H1 (cell line): Measurements from ENCODE around the gene A2ML1. TPM values are rescaled to one million over a fixed set of nuclear protein-coding genes. Genes with fewer than 3 reads are reported as not detected.
A peak's percentile ranks its signal among the peaks of the same experiment; 100 is the strongest.

Experiments
- BRCA1 ChIP-seq: IDR thresholded peaks from 2 replicates; pipeline ENCODE4 v1.6.1; 2012; ENCODE audit warnings: low read depth, low read length, improper control_type of control experiment
- CREB1 ChIP-seq: IDR thresholded peaks from 2 replicates; pipeline ENCODE4 v1.6.1; 2012; ENCODE audit warnings: inconsistent platforms
- EGR1 ChIP-seq: IDR thresholded peaks from 2 replicates; pipeline ENCODE4 v1.6.1; 2011; ENCODE audit warnings: low read depth, low read length, borderline replicate concordance
- EZH2 ChIP-seq: fragments of 200-600 bp; sonication (generic); IDR thresholded peaks from 2 replicates; pipeline ENCODE4 v1.7.1; 2012; ENCODE audit warnings: low read depth, mild to moderate bottlenecking, moderate library complexity, low read length, inconsistent platforms; ENCODE audit not compliant: severe bottlenecking
- JUN ChIP-seq: IDR thresholded peaks from 2 replicates; pipeline ENCODE4 v1.6.1; 2011; ENCODE audit warnings: low read depth, mild to moderate bottlenecking, improper control_type of control experiment, low read length
- SIN3A ChIP-seq, 2 experiments: IDR thresholded peaks in 1 of 2; conservative IDR thresholded peaks in 1 of 2; 2 replicates each; pipeline ENCODE4 v1.6.1; 2011 to 2012; ENCODE audit warnings: low read length in 2 of 2, improper control_type of control experiment in 1 of 2, low read depth in 1 of 2, mild to moderate bottlenecking in 1 of 2
- TBP ChIP-seq: IDR thresholded peaks from 2 replicates; pipeline ENCODE4 v1.6.1; 2011; ENCODE audit warnings: low read depth, low read length, improper control_type of control experiment
- polyA plus RNA-seq, 7 experiments: library from polyadenylated mRNA; depleted of rRNA in 3 of 7; stranded (reverse) in 5 of 7; unstranded in 2 of 7; fragments of >200 nt in 5 of 7; fragments of 200-250 nt in 2 of 7; gene quantifications; 1 replicate in 5 of 7; 2 replicates in 1 of 7; 4 replicates in 1 of 7; pipeline versions ENCODE4 v1.2.1 to v1.2.3, GENCODE V29; 2011 to 2013; ENCODE audit warnings: missing spikeins in 2 of 7, mixed read lengths in 2 of 7
- total RNA-seq: library from RNA; stranded (reverse); fragmentation: NEBNext Ultra II Directional; extraction: Animal tissue kit (Norgen Biotek cat#: 25700); gene quantifications from 2 replicates; pipeline ENCODE4 v1.2.1, GENCODE V29; 2021
- TF ChIP-seq, protein P1 (sequence below): fragments of 300-600 bp; sonication (generic); IDR thresholded peaks from 2 replicates; pipeline ENCODE4 v1.7.1; 2012; ENCODE audit warnings: low read length, moderate library complexity, mild to moderate bottlenecking, inconsistent platforms; ENCODE audit not compliant: insufficient replicate concordance
- TF ChIP-seq, protein P2 (sequence below): IDR thresholded peaks from 2 replicates; pipeline ENCODE4 v1.6.1; 2012; ENCODE audit warnings: inconsistent platforms

The A2ML1 gene
- total and polyA plus RNA-seq, 2 of the 8 experiments (the other 6 are each of a cell fraction or from before 2014, with no cell fraction given), result 10.2 to 10.3 TPM

DNA sequence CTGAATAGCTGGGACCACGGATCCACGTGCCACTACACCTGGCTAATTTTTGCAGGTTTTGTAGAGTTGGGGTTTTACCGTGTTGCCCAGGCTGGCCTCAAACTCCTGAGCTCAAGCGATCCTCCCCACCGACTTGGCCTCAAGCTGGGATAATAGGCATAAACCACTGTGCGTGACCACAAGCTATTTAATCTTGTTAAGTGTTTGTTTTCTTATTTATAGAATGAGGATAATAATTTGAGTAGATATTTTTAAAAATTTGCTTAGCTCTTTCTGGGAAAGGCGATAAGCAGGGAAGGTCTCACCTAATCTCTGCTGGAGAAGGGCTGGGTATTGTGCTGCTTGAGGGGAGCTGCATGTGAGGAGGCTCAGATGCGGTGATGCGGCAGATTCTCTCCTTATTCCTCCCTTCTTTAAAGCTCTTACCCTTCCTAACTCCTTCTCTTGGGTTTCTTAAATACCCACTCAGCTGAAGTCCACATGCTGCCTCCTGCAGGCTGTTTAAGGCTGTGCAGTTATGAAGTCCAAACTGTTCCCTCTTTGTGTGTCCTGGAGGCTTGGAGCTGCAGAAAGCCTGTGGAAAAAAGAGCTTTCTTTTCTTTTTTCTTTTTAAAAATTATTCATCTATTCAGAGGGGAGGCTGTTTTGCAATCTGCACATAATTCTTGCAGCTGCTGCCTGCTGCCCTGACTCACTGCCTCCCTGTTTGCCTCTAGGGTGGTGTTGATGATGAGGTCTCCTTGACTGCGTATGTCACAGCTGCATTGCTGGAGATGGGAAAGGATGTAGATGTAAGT is 37.9 kb downstream of the A2ML1 start (continued):
- TF ChIP-seq, protein P1, sequence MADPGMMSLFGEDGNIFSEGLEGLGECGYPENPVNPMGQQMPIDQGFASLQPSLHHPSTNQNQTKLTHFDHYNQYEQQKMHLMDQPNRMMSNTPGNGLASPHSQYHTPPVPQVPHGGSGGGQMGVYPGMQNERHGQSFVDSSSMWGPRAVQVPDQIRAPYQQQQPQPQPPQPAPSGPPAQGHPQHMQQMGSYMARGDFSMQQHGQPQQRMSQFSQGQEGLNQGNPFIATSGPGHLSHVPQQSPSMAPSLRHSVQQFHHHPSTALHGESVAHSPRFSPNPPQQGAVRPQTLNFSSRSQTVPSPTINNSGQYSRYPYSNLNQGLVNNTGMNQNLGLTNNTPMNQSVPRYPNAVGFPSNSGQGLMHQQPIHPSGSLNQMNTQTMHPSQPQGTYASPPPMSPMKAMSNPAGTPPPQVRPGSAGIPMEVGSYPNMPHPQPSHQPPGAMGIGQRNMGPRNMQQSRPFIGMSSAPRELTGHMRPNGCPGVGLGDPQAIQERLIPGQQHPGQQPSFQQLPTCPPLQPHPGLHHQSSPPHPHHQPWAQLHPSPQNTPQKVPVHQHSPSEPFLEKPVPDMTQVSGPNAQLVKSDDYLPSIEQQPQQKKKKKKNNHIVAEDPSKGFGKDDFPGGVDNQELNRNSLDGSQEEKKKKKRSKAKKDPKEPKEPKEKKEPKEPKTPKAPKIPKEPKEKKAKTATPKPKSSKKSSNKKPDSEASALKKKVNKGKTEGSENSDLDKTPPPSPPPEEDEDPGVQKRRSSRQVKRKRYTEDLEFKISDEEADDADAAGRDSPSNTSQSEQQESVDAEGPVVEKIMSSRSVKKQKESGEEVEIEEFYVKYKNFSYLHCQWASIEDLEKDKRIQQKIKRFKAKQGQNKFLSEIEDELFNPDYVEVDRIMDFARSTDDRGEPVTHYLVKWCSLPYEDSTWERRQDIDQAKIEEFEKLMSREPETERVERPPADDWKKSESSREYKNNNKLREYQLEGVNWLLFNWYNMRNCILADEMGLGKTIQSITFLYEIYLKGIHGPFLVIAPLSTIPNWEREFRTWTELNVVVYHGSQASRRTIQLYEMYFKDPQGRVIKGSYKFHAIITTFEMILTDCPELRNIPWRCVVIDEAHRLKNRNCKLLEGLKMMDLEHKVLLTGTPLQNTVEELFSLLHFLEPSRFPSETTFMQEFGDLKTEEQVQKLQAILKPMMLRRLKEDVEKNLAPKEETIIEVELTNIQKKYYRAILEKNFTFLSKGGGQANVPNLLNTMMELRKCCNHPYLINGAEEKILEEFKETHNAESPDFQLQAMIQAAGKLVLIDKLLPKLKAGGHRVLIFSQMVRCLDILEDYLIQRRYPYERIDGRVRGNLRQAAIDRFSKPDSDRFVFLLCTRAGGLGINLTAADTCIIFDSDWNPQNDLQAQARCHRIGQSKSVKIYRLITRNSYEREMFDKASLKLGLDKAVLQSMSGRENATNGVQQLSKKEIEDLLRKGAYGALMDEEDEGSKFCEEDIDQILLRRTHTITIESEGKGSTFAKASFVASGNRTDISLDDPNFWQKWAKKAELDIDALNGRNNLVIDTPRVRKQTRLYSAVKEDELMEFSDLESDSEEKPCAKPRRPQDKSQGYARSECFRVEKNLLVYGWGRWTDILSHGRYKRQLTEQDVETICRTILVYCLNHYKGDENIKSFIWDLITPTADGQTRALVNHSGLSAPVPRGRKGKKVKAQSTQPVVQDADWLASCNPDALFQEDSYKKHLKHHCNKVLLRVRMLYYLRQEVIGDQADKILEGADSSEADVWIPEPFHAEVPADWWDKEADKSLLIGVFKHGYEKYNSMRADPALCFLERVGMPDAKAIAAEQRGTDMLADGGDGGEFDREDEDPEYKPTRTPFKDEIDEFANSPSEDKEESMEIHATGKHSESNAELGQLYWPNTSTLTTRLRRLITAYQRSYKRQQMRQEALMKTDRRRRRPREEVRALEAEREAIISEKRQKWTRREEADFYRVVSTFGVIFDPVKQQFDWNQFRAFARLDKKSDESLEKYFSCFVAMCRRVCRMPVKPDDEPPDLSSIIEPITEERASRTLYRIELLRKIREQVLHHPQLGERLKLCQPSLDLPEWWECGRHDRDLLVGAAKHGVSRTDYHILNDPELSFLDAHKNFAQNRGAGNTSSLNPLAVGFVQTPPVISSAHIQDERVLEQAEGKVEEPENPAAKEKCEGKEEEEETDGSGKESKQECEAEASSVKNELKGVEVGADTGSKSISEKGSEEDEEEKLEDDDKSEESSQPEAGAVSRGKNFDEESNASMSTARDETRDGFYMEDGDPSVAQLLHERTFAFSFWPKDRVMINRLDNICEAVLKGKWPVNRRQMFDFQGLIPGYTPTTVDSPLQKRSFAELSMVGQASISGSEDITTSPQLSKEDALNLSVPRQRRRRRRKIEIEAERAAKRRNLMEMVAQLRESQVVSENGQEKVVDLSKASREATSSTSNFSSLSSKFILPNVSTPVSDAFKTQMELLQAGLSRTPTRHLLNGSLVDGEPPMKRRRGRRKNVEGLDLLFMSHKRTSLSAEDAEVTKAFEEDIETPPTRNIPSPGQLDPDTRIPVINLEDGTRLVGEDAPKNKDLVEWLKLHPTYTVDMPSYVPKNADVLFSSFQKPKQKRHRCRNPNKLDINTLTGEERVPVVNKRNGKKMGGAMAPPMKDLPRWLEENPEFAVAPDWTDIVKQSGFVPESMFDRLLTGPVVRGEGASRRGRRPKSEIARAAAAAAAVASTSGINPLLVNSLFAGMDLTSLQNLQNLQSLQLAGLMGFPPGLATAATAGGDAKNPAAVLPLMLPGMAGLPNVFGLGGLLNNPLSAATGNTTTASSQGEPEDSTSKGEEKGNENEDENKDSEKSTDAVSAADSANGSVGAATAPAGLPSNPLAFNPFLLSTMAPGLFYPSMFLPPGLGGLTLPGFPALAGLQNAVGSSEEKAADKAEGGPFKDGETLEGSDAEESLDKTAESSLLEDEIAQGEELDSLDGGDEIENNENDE, result no peak
- TF ChIP-seq, protein P2, sequence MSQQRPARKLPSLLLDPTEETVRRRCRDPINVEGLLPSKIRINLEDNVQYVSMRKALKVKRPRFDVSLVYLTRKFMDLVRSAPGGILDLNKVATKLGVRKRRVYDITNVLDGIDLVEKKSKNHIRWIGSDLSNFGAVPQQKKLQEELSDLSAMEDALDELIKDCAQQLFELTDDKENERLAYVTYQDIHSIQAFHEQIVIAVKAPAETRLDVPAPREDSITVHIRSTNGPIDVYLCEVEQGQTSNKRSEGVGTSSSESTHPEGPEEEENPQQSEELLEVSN, result no peak
- TF ChIP-seq JUN (no peak), EGR1 (no peak), SIN3A (conservative IDR thresholded peaks at IDR 0.05 in 1 of 2, IDR thresholded peaks at IDR 0.05 in 1 of 2; ENCODE audit: low read depth in 1 of 2, low read length in 2 of 2) (no peak), TBP (0 out of 2 replicates have a peak, but pooled peaks have one; percentile 16), BRCA1 (no peak), EZH2 (no peak), CREB1 (no peak)
